ENCODE results near the gene NPSR1.
"Not testable (repeated sequence)": the region's sequence is repeated elsewhere in the genome, so short reads cannot be mapped to it uniquely, and the experiment has no call there.

DNA sequence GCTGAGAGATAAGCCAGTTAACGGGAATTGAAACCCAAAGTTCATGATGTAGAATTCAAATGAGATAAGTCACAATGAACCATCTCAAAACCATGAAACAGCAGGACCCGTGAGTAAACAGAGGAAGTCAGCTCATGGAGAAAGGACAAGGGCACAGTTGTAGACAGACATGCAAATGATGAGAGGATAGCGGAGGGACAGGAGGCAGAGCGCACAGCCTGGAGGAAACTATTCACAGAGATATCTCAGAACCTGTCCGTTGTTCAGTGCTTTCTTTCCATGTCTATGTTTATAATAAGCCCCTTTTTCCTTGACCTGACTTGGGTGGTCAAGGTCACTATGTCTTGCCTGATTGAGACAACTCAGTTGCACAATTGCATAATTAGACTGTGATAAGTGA is 208.2 kb downstream of the NPSR1 start:
- TF ChIP-seq, protein P1, sequence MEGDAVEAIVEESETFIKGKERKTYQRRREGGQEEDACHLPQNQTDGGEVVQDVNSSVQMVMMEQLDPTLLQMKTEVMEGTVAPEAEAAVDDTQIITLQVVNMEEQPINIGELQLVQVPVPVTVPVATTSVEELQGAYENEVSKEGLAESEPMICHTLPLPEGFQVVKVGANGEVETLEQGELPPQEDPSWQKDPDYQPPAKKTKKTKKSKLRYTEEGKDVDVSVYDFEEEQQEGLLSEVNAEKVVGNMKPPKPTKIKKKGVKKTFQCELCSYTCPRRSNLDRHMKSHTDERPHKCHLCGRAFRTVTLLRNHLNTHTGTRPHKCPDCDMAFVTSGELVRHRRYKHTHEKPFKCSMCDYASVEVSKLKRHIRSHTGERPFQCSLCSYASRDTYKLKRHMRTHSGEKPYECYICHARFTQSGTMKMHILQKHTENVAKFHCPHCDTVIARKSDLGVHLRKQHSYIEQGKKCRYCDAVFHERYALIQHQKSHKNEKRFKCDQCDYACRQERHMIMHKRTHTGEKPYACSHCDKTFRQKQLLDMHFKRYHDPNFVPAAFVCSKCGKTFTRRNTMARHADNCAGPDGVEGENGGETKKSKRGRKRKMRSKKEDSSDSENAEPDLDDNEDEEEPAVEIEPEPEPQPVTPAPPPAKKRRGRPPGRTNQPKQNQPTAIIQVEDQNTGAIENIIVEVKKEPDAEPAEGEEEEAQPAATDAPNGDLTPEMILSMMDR (IDR thresholded peaks at IDR 0.05): not testable (repeated sequence)
- not testable (repeated sequence) for TF ChIP-seq POLR2A, POLR2AphosphoS5 (IDR thresholded peaks at IDR 0.05)

Data from prostate gland (tissue), 2 donors.